ENCODE results near the gene EIF5. TPM values are rescaled to one million over a fixed set of nuclear protein-coding genes. Genes with fewer than 3 reads are reported as not detected.

EIF5 gene
- total RNA-seq, 1 donor from 2014 or later = 214 TPM

DNA sequence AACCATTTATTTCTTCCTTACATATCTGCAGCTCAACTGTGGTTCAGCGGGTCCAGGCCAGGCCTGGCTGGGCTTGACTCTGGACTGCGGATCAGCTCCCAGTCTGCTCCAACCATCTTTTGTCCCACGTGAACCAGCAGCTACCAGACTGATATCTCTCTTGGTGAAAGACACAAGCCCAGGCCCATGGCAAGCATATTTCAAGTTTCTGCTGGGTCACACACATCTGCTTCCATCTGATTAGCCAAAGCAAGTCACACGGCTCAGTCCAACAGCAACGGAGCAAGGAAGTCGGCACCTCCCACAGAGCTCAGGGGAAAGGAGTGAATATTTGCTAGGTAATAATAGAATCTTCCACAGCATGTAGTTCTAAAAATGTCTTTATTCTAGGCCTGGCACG lies 26.5 kb downstream of the EIF5 start:
- Mint-ChIP-seq H3K4me3 (ENCODE audit: unreplicated experiment) (no peak overlapping the region), H3K27ac (ENCODE audit: unreplicated experiment) (no peak overlapping the region), H3K27me3 (ENCODE audit: unreplicated experiment) (no peaks in the 10 kb centered on the region), H3K36me3 (ENCODE audit: unreplicated experiment) (peaks cover 11% of the 10 kb centered on the region), H3K4me1 (ENCODE audit: unreplicated experiment) (peaks cover 1% of the 10 kb centered on the region), H3K9me3 (ENCODE audit: unreplicated experiment) (peaks cover 19% of the 10 kb centered on the region)
- TF ChIP-seq, protein P1, sequence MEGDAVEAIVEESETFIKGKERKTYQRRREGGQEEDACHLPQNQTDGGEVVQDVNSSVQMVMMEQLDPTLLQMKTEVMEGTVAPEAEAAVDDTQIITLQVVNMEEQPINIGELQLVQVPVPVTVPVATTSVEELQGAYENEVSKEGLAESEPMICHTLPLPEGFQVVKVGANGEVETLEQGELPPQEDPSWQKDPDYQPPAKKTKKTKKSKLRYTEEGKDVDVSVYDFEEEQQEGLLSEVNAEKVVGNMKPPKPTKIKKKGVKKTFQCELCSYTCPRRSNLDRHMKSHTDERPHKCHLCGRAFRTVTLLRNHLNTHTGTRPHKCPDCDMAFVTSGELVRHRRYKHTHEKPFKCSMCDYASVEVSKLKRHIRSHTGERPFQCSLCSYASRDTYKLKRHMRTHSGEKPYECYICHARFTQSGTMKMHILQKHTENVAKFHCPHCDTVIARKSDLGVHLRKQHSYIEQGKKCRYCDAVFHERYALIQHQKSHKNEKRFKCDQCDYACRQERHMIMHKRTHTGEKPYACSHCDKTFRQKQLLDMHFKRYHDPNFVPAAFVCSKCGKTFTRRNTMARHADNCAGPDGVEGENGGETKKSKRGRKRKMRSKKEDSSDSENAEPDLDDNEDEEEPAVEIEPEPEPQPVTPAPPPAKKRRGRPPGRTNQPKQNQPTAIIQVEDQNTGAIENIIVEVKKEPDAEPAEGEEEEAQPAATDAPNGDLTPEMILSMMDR (IDR thresholded peaks at IDR 0.05) = no peak
- DNase-seq (ENCODE audit: extremely low spot score, unreplicated experiment) = no peak

DNA sequence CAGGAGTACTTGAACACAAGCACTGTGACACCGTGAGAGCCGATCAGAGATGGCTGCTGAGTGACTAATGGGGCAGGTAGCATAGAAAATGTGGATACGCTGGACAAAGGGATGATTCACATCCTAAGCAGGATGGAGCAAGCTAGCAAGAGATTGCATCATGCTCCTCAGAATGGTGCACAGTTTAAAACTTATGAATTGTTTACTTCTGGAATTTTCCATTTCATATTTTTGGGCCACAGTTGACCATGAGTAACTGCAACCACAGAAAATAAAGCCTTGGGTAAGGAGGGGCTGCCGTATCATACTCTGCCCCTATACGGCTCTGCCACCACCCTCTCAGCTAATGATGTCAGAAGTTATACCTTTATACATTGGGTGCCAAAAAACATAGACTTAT lies 27.8 kb downstream of the EIF5 start:
- H3K36me3 Mint-ChIP-seq (ENCODE audit: unreplicated experiment) = peaks cover 11% of the 10 kb centered on the region
- no peaks in the 10 kb centered on the region for H3K27me3 Mint-ChIP-seq (ENCODE audit: unreplicated experiment)
- peaks cover 19% of the 10 kb centered on the region for H3K9me3 Mint-ChIP-seq (ENCODE audit: unreplicated experiment)
- peaks cover 1% of the 10 kb centered on the region for H3K4me1 Mint-ChIP-seq (ENCODE audit: unreplicated experiment)
- H3K27ac Mint-ChIP-seq (ENCODE audit: unreplicated experiment) = no peak overlapping the region
- TF ChIP-seq, protein P1 (IDR thresholded peaks at IDR 0.05) = no peak
- DNase-seq (ENCODE audit: extremely low spot score, unreplicated experiment) = no peak
- H3K4me3 Mint-ChIP-seq (ENCODE audit: unreplicated experiment) = no peak overlapping the region

DNA sequence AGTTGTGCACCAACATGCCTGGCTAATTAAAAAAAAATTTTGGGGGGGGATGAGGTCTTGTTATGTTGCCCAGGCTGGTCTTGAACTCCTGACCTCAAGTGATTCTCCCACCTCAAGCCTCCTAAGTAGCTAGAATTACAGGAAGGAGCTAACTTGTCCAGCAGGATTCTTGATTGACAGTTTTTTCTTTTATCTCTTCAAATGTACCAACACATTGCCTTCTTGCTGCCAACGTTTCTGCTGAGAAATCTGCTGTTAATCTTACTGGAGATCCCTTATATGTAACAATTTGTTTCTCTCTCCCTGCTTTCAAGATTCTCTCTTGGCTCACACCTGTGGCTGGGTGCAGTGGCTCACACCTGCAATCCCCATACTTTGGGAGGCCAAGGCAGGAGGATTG lies 28.7 kb downstream of the EIF5 start:
- H3K4me3 Mint-ChIP-seq (ENCODE audit: unreplicated experiment) = no peak overlapping the region
- TF ChIP-seq, protein P1 (IDR thresholded peaks at IDR 0.05) = no peak
- peaks cover 19% of the 10 kb centered on the region for H3K9me3 Mint-ChIP-seq (ENCODE audit: unreplicated experiment)
- no peak for DNase-seq (ENCODE audit: extremely low spot score, unreplicated experiment)
- peaks cover under 1% of the 10 kb centered on the region for H3K4me1 Mint-ChIP-seq (ENCODE audit: unreplicated experiment)
- no peak overlapping the region for H3K27ac Mint-ChIP-seq (ENCODE audit: unreplicated experiment)
- no peaks in the 10 kb centered on the region for H3K27me3 Mint-ChIP-seq (ENCODE audit: unreplicated experiment)
- peaks cover 11% of the 10 kb centered on the region for H3K36me3 Mint-ChIP-seq (ENCODE audit: unreplicated experiment)

DNA sequence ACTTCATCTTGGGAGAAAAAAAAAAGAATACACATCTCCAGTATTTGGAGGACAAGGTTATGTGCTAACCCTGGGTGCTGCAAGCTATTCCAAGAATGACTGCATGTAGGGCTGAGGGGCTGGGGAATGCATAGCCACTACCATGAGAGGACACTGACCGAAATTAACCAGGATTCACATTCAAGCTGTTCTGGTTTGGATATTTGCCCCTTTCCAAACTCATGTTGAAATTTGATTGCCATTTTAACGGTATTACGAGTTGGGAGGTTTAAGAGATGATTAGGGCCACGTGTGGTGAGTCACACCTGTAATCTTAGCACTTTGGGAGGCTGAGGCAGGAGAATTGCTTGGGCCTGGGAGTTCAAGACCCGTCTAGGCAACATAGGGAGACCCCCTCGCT lies 32.7 kb downstream of the EIF5 start:
- no peak overlapping the region for H3K27ac Mint-ChIP-seq (ENCODE audit: unreplicated experiment)
- peaks cover 19% of the 10 kb centered on the region for H3K9me3 Mint-ChIP-seq (ENCODE audit: unreplicated experiment)
- H3K4me1 Mint-ChIP-seq (ENCODE audit: unreplicated experiment) = peaks cover 2% of the 10 kb centered on the region
- no peak overlapping the region for H3K4me3 Mint-ChIP-seq (ENCODE audit: unreplicated experiment)
- H3K36me3 Mint-ChIP-seq (ENCODE audit: unreplicated experiment) = peaks cover 11% of the 10 kb centered on the region
- H3K27me3 Mint-ChIP-seq (ENCODE audit: unreplicated experiment) = no peaks in the 10 kb centered on the region
- TF ChIP-seq, protein P1 (IDR thresholded peaks at IDR 0.05) = no peak
- no peak for DNase-seq (ENCODE audit: extremely low spot score, unreplicated experiment)

DNA sequence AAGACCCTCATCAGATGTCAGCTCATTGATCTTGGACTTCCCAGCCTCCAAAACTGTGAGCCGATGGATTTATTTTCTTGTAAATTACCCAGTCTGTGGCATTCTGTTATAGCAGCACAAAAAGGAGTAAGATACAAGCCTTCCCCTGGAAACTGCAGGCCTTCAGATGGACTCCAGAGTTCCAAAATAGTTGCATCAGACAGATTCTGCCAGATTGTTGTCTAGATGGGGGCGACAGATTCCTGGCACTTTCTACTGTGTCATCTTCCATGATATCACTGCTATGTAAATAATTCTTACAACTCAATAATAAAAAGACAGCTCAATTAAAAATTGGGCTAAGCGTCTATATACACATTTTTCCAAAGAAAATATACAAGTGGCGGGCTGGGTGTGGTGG lies 34.0 kb downstream of the EIF5 start:
- Mint-ChIP-seq H3K27ac (ENCODE audit: unreplicated experiment) (peak overlapping the region; percentile 35), H3K27me3 (ENCODE audit: unreplicated experiment) (no peaks in the 10 kb centered on the region), H3K4me3 (ENCODE audit: unreplicated experiment) (no peak overlapping the region), H3K36me3 (ENCODE audit: unreplicated experiment) (peaks cover 6% of the 10 kb centered on the region), H3K4me1 (ENCODE audit: unreplicated experiment) (peaks cover 9% of the 10 kb centered on the region), H3K9me3 (ENCODE audit: unreplicated experiment) (peaks cover 11% of the 10 kb centered on the region)
- DNase-seq (ENCODE audit: extremely low spot score, unreplicated experiment) = no peak
- TF ChIP-seq, protein P1 (IDR thresholded peaks at IDR 0.05) = no peak

Data from osteocyte (in vitro differentiated cells).